Raji (cell line): ENCODE data around the gene CES4A.

Experiments
- POLR2A ChIP-seq: IDR thresholded peaks from 2 replicates; pipeline ENCODE4 v1.6.1; 2011; ENCODE audit warnings: low read depth, low read length, control low read depth; ENCODE audit not compliant: insufficient read depth

CES4A gene

GRCh38 chr16:67043420-67043819 is 55.0 kb downstream of the CES4A start:
- TF ChIP-seq POLR2A: no peak

- TF ChIP-seq POLR2A: no peak
Measured at GRCh38 chr16:67050796-67051195, 62.4 kb downstream of the CES4A start.

- TF ChIP-seq POLR2A: no peak
Measured at GRCh38 chr16:67052399-67052798, 64.0 kb downstream of the CES4A start.

- no peak for TF ChIP-seq POLR2A
Measured at GRCh38 chr16:67053767-67054334, 65.5 kb downstream of the CES4A start.

- TF ChIP-seq POLR2A: no peak
Measured at GRCh38 chr16:67054901-67055300, 66.5 kb downstream of the CES4A start.

- no peak for TF ChIP-seq POLR2A
Measured at GRCh38 chr16:67055712-67056487, 67.5 kb downstream of the CES4A start.
